H1 (cell line): ENCODE results near the gene ATP23. TPM values are rescaled to one million over a fixed set of nuclear protein-coding genes. Genes with fewer than 3 reads are reported as not detected.

Experiments used
- CTCF ChIA-PET: fragments of 300-600 bp; sonication (Branson Sonifier 250); formaldehyde crosslinking; loops from one replicate; lab custom pipeline; 2021; ENCODE audit not compliant: partially characterized antibody; lab: Charles Lee
- POLR2A ChIA-PET: fragments of 300-600 bp; sonication (Branson Sonifier 250); formaldehyde crosslinking; loops from one replicate; lab custom pipeline; 2021; ENCODE audit warnings: inconsistent platforms; ENCODE audit not compliant: partially characterized antibody; lab: Charles Lee
- DNase-seq, 2 experiments: peaks; one replicate each; pipeline versions ENCODE4 v3.0.0 to v3.0.0-alpha.2; 2010 to 2022; ENCODE audit warnings: low spot score in 2 of 2, low read depth in 1 of 2, mixed read lengths in 1 of 2
- FAIRE-seq: peaks from 2 replicates; lab custom pipeline; 2011; peaks lifted over from hg19 to GRCh38; lab: Jason Lieb, UNC
- H2AFZ ChIP-seq: 2 replicates; pipeline ENCODE4 v1.8.1; 2012; ENCODE audit warnings: low read length, inconsistent platforms
- H2AK5ac ChIP-seq: 2 replicates; pipeline ENCODE4 v1.6.1; 2013; ENCODE audit warnings: low read depth, low read length
- H2BK120ac ChIP-seq: replicated peaks from 2 replicates; pipeline ENCODE3; 2013; ENCODE audit warnings: low read depth, low read length, inconsistent platforms
- H2BK12ac ChIP-seq: 2 replicates; pipeline ENCODE4 v1.6.1; 2013; ENCODE audit warnings: low read depth, low read length
- H2BK15ac ChIP-seq: 2 replicates; pipeline ENCODE4 v1.6.1; 2013; ENCODE audit warnings: low read length
- H2BK20ac ChIP-seq: 2 replicates; pipeline ENCODE4 v1.6.1; 2013; ENCODE audit warnings: low read length
- H2BK5ac ChIP-seq: 2 replicates; pipeline ENCODE4 v1.6.1; 2013; ENCODE audit warnings: low read depth, low read length
- H3K14ac ChIP-seq: 2 replicates; pipeline ENCODE4 v1.6.1; 2013; ENCODE audit warnings: inconsistent platforms; ENCODE audit not compliant: insufficient read length
- H3K18ac ChIP-seq: 2 replicates; pipeline ENCODE4 v1.6.1; 2013; ENCODE audit warnings: low read length; ENCODE audit errors: extremely low read depth
- H3K23ac ChIP-seq: 2 replicates; pipeline ENCODE4 v1.6.1; 2013; ENCODE audit warnings: inconsistent platforms; ENCODE audit not compliant: insufficient read length
- H3K23me2 ChIP-seq: 2 replicates; pipeline ENCODE4 v1.6.1; 2013; ENCODE audit warnings: low read depth, low read length
- H3K27ac ChIP-seq: 2 replicates; pipeline ENCODE4 v1.6.1; 2011; ENCODE audit warnings: low read depth, low read length, inconsistent platforms
- H3K27me3 ChIP-seq, 4 experiments: replicated peaks in 1 of 4; 1 replicate in 1 of 4; 2 replicates in 3 of 4; pipeline versions ENCODE4 v1.6.1 to v1.8.1; 2011 to 2013; ENCODE audit warnings: low read length in 3 of 4, mild to moderate bottlenecking in 3 of 4, inconsistent platforms in 2 of 4, mixed read lengths in 2 of 4, moderate library complexity in 1 of 4; ENCODE audit not compliant: control insufficient read depth in 3 of 4, insufficient read depth in 3 of 4; ENCODE audit errors: extremely low read depth in 1 of 4
- H3K36me3 ChIP-seq, 4 experiments: 2 replicates each; pipeline versions ENCODE4 v1.6.1 to v1.8.1; 2011 to 2013; ENCODE audit warnings: mild to moderate bottlenecking in 4 of 4, low read length in 3 of 4, moderate library complexity in 2 of 4, control low read depth in 1 of 4, inconsistent platforms in 1 of 4; ENCODE audit not compliant: insufficient read depth in 4 of 4, control insufficient read depth in 2 of 4
- H3K4ac ChIP-seq: replicated peaks from 2 replicates; pipeline ENCODE3; 2013; ENCODE audit warnings: low read length, low read depth, mixed read lengths, inconsistent platforms; ENCODE audit not compliant: insufficient read length
- H3K4me1 ChIP-seq, 4 experiments: replicated peaks in 1 of 4; 1 replicate in 1 of 4; 2 replicates in 3 of 4; pipeline versions ENCODE4 v1.6.1 to v1.8.1; 2011 to 2013; ENCODE audit warnings: low read length in 3 of 4, inconsistent platforms in 2 of 4, mixed read lengths in 1 of 4; ENCODE audit not compliant: insufficient read depth in 4 of 4, control insufficient read depth in 3 of 4
- H3K4me2 ChIP-seq, 2 experiments: 2 replicates each; pipeline versions ENCODE4 v1.6.1 to v1.8.1; 2011 to 2013; ENCODE audit warnings: low read depth in 2 of 2, low read length in 2 of 2, control low read depth in 1 of 2, inconsistent platforms in 1 of 2, mild to moderate bottlenecking in 1 of 2; ENCODE audit not compliant: insufficient read depth in 1 of 2
- H3K4me3 ChIP-seq, 4 experiments: fragments of 200-600, 300-600 bp in 1 of 4; sonication (generic), shearing (Covaris generic), sonication (Bioruptor Twin) in 1 of 4; 2 replicates each; pipeline versions ENCODE4 v1.5.1 to v1.8.1; 2011 to 2016; ENCODE audit warnings: low read length in 4 of 4, low read depth in 3 of 4, control low read depth in 2 of 4, inconsistent platforms in 2 of 4, mild to moderate bottlenecking in 2 of 4, mixed read lengths in 1 of 4, moderate library complexity in 1 of 4; ENCODE audit not compliant: insufficient read depth in 2 of 4; ENCODE audit errors: extremely low read depth in 1 of 4
- H3K56ac ChIP-seq: replicated peaks from 2 replicates; pipeline ENCODE3; 2013; ENCODE audit warnings: low read depth, mild to moderate bottlenecking, mixed read lengths, low read length, inconsistent platforms; ENCODE audit not compliant: insufficient read length
- H3K79me1 ChIP-seq: 2 replicates; pipeline ENCODE4 v1.6.1; 2013; ENCODE audit warnings: low read depth, low read length, control low read depth
- H3K79me2 ChIP-seq, 2 experiments: 2 replicates each; pipeline versions ENCODE4 v1.6.1 to v1.8.1; 2012 to 2013; ENCODE audit warnings: low read length in 2 of 2, mild to moderate bottlenecking in 2 of 2, inconsistent platforms in 1 of 2; ENCODE audit not compliant: insufficient read depth in 2 of 2, control insufficient read depth in 1 of 2
- H3K9ac ChIP-seq, 4 experiments: replicated peaks in 1 of 4; 1 replicate in 1 of 4; 2 replicates in 3 of 4; pipeline versions ENCODE4 v1.6.1 to v1.8.1; 2011 to 2013; ENCODE audit warnings: low read depth in 3 of 4, low read length in 3 of 4, control low read depth in 2 of 4, mild to moderate bottlenecking in 2 of 4, moderate library complexity in 2 of 4, inconsistent platforms in 1 of 4; ENCODE audit errors: extremely low read depth in 1 of 4
- H3K9me3 ChIP-seq, 2 experiments: 2 replicates each; pipeline versions ENCODE4 v1.6.1 to v1.8.1; 2012 to 2013; ENCODE audit warnings: mild to moderate bottlenecking in 2 of 2, moderate library complexity in 2 of 2, control low read depth in 1 of 2, inconsistent platforms in 1 of 2, low read depth in 1 of 2, low read length in 1 of 2, mixed read lengths in 1 of 2; ENCODE audit not compliant: insufficient read depth in 2 of 2
- H4K20me1 ChIP-seq, 2 experiments: replicated peaks in 1 of 2; 2 replicates each; pipeline versions ENCODE3 to v1.8.1; 2011 to 2013; ENCODE audit warnings: inconsistent platforms in 2 of 2, low read length in 2 of 2, mild to moderate bottlenecking in 1 of 2; ENCODE audit not compliant: insufficient read depth in 2 of 2, control insufficient read depth in 1 of 2
- H4K5ac ChIP-seq: 2 replicates; pipeline ENCODE4 v1.6.1; 2013; ENCODE audit warnings: low read length, low read depth, mixed read lengths, inconsistent platforms; ENCODE audit not compliant: insufficient read length
- H4K8ac ChIP-seq: 2 replicates; pipeline ENCODE4 v1.8.0; 2013; ENCODE audit warnings: mild to moderate bottlenecking, moderate library complexity, low read length, inconsistent platforms; ENCODE audit not compliant: insufficient read depth; ENCODE audit errors: extremely low read depth
- H4K91ac ChIP-seq: replicated peaks from 2 replicates; pipeline ENCODE3; 2013; ENCODE audit warnings: low read length, mixed read lengths, inconsistent platforms; ENCODE audit not compliant: insufficient read length
- NANOG ChIP-seq: IDR thresholded peaks from 2 replicates; pipeline ENCODE4 v1.6.1; 2011; ENCODE audit warnings: low read length, low read depth, mild to moderate bottlenecking, inconsistent platforms; ENCODE audit not compliant: insufficient read depth, poor library complexity, severe bottlenecking
- POU5F1 ChIP-seq: IDR thresholded peaks from 2 replicates; pipeline ENCODE4 v1.6.1; 2011; ENCODE audit warnings: low read depth, mild to moderate bottlenecking, low read length, moderate library complexity
- RNF2 ChIP-seq: fragments of 200-900, 300-1000 bp; sonication (generic); IDR thresholded peaks from 2 replicates; pipeline ENCODE4 v1.7.1; 2016; ENCODE audit warnings: borderline replicate concordance, low read depth, mild to moderate bottlenecking, antibody characterized with exemption, low read length; ENCODE audit not compliant: poor library complexity, severe bottlenecking; ENCODE audit errors: missing control alignments
- SIN3A ChIP-seq, 2 experiments: IDR thresholded peaks in 1 of 2; conservative IDR thresholded peaks in 1 of 2; 2 replicates each; pipeline ENCODE4 v1.6.1; 2011 to 2012; ENCODE audit warnings: low read length in 2 of 2, improper control_type of control experiment in 1 of 2, low read depth in 1 of 2, mild to moderate bottlenecking in 1 of 2
- WGBS, 2 experiments: shearing (Covaris generic) in 1 of 2; methylation state at CpG; one replicate each; pipeline versions ENCODE4 v1.1.6 to v1.1.7; 2013 to 2015; ENCODE audit warnings: low lambda C conversion rate in 2 of 2, mixed read lengths in 2 of 2, inconsistent platforms in 1 of 2, low coverage in 1 of 2, missing lambda C conversion rate in 1 of 2; ENCODE audit not compliant: insufficient replicate concordance in 2 of 2, insufficient coverage in 1 of 2, insufficient read length in 1 of 2; ENCODE audit errors: extremely low coverage in 1 of 2, missing lambda C conversion rate in 1 of 2; 5-methylcytosine and 5-hydroxymethylcytosine counted together
- polyA plus RNA-seq, 7 experiments: library from polyadenylated mRNA; depleted of rRNA in 3 of 7; stranded (reverse) in 5 of 7; unstranded in 2 of 7; fragments of >200 nt in 5 of 7; fragments of 200-250 nt in 2 of 7; gene quantifications; 1 replicate in 5 of 7; 2 replicates in 1 of 7; 4 replicates in 1 of 7; pipeline versions ENCODE4 v1.2.1 to v1.2.3, GENCODE V29; 2011 to 2013; ENCODE audit warnings: missing spikeins in 2 of 7, mixed read lengths in 2 of 7
- total RNA-seq: library from RNA; stranded (reverse); fragmentation: NEBNext Ultra II Directional; extraction: Animal tissue kit (Norgen Biotek cat#: 25700); gene quantifications from 2 replicates; pipeline ENCODE4 v1.2.1, GENCODE V29; 2021

ATP23 gene
- total and polyA plus RNA-seq, 2 of the 8 experiments (the other 6 are each of a cell fraction or from before 2014, with no cell fraction given) = 10.2 to 13.5 TPM

GRCh38 chr12:57990241-57990883 is 49.0 kb downstream of the ATP23 start:
- no peak overlapping the region for H3K14ac ChIP-seq
- H3K4ac ChIP-seq = no peak overlapping the region
- no peak overlapping the region for H4K91ac ChIP-seq
- H3K36me3 ChIP-seq = no peaks in the 10 kb centered on the region
- H3K9ac ChIP-seq = no peak overlapping the region
- H3K23me2 ChIP-seq = no peaks in the 10 kb centered on the region
- no peak for DNase-seq
- H2BK5ac ChIP-seq = no peak overlapping the region
- no peak for TF ChIP-seq SIN3A (conservative IDR thresholded peaks at IDR 0.05 in 1 of 2, IDR thresholded peaks at IDR 0.05 in 1 of 2; ENCODE audit: low read depth in 1 of 2, low read length in 2 of 2)
- no peak for TF ChIP-seq POU5F1
- TF ChIP-seq RNF2 = no peak
- no peak for TF ChIP-seq NANOG
- TF ChIP-seq, all 59 proteins: peak for 0
- ChIA-PET CTCF (interaction anchor here (0.7 to 1.2 kb wide), 2 partner anchors 8 to 115 kb away, joined by 3 to 4 read pairs; no protein-coding TSS in a partner anchor), POLR2A (no interaction called here)
- Histone ChIP-seq H4K5ac (no peak overlapping the region), H2AK5ac (no peak overlapping the region), H2AFZ (no peak overlapping the region), H3K4me3 (no peak overlapping the region), H4K20me1 (no peaks in the 10 kb centered on the region), H3K18ac (no peak overlapping the region), H3K79me1 (no peaks in the 10 kb centered on the region), H2BK20ac (no peak overlapping the region), H3K4me2 (no peak overlapping the region), H3K79me2 (no peaks in the 10 kb centered on the region), H3K27me3 (no peaks in the 10 kb centered on the region), H3K4me1 (no peaks in the 10 kb centered on the region), H3K56ac (no peak overlapping the region), H2BK120ac (no peak overlapping the region), H4K8ac (no peak overlapping the region), H2BK12ac (no peak overlapping the region), H3K27ac (no peak overlapping the region), H3K23ac (no peak overlapping the region), H2BK15ac (no peak overlapping the region), H3K9me3 (no peaks in the 10 kb centered on the region)
- 97% methylated on average over 6 of the region's 6 CpGs; no CpG with 5 or more reads in 1 of the 2 experiments for WGBS, 2 experiments
- no peak for FAIRE-seq
